ENCODE data around the gene MUTYH. TPM values are rescaled to one million over a fixed set of nuclear protein-coding genes. Genes with fewer than 3 reads are reported as not detected.

Gene MUTYH
- total RNA-seq, 1 donor from 2014 or later: 25.1 TPM

DNA sequence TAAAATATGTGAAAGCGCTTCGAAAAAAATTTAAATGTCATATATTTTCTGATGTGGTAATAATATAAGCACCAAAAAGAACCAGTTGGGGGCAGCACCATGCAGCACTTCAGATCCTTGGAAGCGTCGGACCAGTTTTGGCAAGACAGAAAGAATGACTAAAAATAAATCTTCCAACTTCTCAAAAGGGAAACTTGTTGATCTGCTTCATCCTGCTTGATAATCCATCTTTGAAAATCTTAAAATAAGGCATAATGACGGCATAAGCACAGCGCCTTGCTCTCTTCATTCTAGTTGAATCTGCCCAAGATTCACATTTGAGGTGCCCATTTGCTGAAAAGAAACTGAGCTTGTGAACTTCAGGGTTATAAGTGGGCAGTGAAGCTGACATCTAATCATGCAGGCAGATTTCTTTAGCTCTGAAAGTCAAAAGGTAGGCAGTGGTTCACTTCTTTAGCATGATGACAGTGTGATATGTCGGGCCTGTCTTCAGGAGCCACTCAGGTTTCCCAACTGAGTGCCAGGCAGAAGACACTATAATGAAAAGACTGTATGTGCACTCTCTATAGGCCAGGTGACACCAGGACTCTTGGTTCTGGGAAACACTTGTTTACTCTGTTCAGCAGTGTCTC is 19.8 kb upstream of the MUTYH start:
- TF ChIP-seq, protein P1, sequence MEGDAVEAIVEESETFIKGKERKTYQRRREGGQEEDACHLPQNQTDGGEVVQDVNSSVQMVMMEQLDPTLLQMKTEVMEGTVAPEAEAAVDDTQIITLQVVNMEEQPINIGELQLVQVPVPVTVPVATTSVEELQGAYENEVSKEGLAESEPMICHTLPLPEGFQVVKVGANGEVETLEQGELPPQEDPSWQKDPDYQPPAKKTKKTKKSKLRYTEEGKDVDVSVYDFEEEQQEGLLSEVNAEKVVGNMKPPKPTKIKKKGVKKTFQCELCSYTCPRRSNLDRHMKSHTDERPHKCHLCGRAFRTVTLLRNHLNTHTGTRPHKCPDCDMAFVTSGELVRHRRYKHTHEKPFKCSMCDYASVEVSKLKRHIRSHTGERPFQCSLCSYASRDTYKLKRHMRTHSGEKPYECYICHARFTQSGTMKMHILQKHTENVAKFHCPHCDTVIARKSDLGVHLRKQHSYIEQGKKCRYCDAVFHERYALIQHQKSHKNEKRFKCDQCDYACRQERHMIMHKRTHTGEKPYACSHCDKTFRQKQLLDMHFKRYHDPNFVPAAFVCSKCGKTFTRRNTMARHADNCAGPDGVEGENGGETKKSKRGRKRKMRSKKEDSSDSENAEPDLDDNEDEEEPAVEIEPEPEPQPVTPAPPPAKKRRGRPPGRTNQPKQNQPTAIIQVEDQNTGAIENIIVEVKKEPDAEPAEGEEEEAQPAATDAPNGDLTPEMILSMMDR (IDR thresholded peaks at IDR 0.05): peak; percentile 79
- no peaks in the 10 kb centered on the region for H3K36me3 Mint-ChIP-seq (ENCODE audit: unreplicated experiment)
- H3K4me1 Mint-ChIP-seq (ENCODE audit: unreplicated experiment): peaks cover 12% of the 10 kb centered on the region
- no peak overlapping the region for H3K4me3 Mint-ChIP-seq (ENCODE audit: unreplicated experiment)
- H3K27ac Mint-ChIP-seq (ENCODE audit: unreplicated experiment): peak overlapping the region; percentile 58
- no peaks in the 10 kb centered on the region for H3K27me3 Mint-ChIP-seq (ENCODE audit: unreplicated experiment)
- H3K9me3 Mint-ChIP-seq (ENCODE audit: unreplicated experiment): no peaks in the 10 kb centered on the region
- DNase-seq (ENCODE audit: extremely low spot score, unreplicated experiment): no peak

DNA sequence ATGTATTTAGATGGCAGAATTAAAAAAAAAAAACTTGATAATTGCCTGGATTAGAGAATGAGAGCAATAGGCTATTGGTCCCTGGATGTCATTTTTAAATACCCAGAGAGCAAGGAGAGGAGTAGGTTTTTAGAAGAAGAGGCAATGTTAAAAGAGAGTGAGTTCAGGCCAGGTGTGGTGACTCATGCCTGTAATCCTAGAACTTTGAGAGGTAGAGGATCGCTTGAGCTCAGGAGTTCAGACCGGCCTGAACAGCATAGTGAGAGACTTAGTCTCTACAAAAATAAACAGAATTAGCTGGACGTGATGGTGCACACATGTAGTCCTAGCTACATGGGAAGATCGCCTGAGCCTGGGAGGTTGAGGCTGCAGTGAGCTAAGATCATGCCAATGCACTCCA is 15.9 kb upstream of the MUTYH start:
- no peak for DNase-seq (ENCODE audit: extremely low spot score, unreplicated experiment)
- no peak overlapping the region for H3K4me3 Mint-ChIP-seq (ENCODE audit: unreplicated experiment)
- TF ChIP-seq, protein P1 (IDR thresholded peaks at IDR 0.05): no peak
- H3K9me3 Mint-ChIP-seq (ENCODE audit: unreplicated experiment): no peaks in the 10 kb centered on the region
- H3K27me3 Mint-ChIP-seq (ENCODE audit: unreplicated experiment): no peaks in the 10 kb centered on the region
- no peak overlapping the region for H3K27ac Mint-ChIP-seq (ENCODE audit: unreplicated experiment)
- H3K36me3 Mint-ChIP-seq (ENCODE audit: unreplicated experiment): no peaks in the 10 kb centered on the region
- peaks cover 10% of the 10 kb centered on the region for H3K4me1 Mint-ChIP-seq (ENCODE audit: unreplicated experiment)

DNA sequence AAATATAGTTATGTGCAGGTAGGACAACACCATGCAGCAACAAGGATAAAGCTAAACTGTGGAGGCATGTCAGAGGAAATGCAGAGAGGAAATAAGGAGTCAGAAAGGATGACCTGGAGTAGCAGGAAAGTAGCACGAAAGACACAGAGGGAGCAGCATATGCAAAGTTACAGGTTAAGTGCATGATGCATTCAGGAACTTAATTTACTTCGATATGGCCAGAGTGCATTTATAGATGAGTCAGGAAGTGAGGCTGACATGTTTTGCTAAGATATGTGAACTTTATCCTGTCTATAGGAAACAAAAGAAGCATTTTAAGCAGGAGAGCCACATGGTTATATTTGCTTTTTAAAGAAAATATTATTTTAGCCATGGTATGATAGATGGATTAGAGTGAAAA is 15.4 kb upstream of the MUTYH start:
- DNase-seq (ENCODE audit: extremely low spot score, unreplicated experiment): no peak
- Mint-ChIP-seq H3K4me1 (ENCODE audit: unreplicated experiment) (peaks cover 7% of the 10 kb centered on the region), H3K36me3 (ENCODE audit: unreplicated experiment) (no peaks in the 10 kb centered on the region), H3K9me3 (ENCODE audit: unreplicated experiment) (no peaks in the 10 kb centered on the region), H3K27ac (ENCODE audit: unreplicated experiment) (no peak overlapping the region), H3K4me3 (ENCODE audit: unreplicated experiment) (no peak overlapping the region), H3K27me3 (ENCODE audit: unreplicated experiment) (no peaks in the 10 kb centered on the region)
- TF ChIP-seq, protein P1 (IDR thresholded peaks at IDR 0.05): no peak

DNA sequence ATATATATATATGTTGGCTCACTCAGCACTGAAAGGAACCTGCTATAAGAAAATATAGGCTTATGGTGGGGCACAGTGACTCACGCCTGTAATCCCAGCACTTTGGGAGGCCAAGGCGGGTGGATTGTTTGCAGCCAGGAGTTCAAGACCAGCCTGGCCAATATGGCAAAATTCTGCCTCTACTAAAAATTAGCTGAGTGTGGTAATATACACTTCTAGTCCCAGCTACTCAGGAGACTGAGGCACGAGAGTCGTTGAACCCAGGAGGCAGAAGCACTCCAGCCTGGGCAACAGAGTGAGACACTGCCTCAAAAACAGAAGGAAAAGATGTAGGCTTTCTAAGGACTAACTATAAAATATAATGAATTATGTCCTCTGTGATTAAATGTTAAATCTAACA is 14.6 kb upstream of the MUTYH start:
- H3K27ac Mint-ChIP-seq (ENCODE audit: unreplicated experiment): no peak overlapping the region
- no peaks in the 10 kb centered on the region for H3K36me3 Mint-ChIP-seq (ENCODE audit: unreplicated experiment)
- H3K9me3 Mint-ChIP-seq (ENCODE audit: unreplicated experiment): no peaks in the 10 kb centered on the region
- H3K4me1 Mint-ChIP-seq (ENCODE audit: unreplicated experiment): peaks cover under 1% of the 10 kb centered on the region
- no peak overlapping the region for H3K4me3 Mint-ChIP-seq (ENCODE audit: unreplicated experiment)
- TF ChIP-seq, protein P1 (IDR thresholded peaks at IDR 0.05): no peak
- no peak for DNase-seq (ENCODE audit: extremely low spot score, unreplicated experiment)
- no peaks in the 10 kb centered on the region for H3K27me3 Mint-ChIP-seq (ENCODE audit: unreplicated experiment)

DNA sequence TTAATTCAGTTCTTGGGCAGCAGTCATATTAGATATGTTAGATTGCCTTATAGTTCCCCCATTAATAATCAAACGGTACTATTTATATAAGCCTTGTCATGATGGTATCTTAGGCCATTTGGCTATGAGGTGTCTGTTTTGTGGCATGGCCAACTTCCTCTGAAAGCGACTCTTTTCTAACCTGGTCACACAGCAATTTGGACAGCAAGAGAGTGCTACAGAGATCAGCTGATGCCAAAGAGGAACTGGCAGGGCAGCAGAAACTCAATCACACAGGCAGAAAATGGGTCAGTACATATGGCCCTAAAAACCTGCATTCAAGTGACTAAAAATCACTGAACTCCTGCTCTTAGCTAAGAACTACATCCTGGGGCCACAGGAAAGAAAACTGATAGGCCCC is 13.4 kb upstream of the MUTYH start:
- DNase-seq (ENCODE audit: extremely low spot score, unreplicated experiment): no peak
- Mint-ChIP-seq H3K36me3 (ENCODE audit: unreplicated experiment) (no peaks in the 10 kb centered on the region), H3K4me3 (ENCODE audit: unreplicated experiment) (no peak overlapping the region), H3K9me3 (ENCODE audit: unreplicated experiment) (no peaks in the 10 kb centered on the region), H3K27me3 (ENCODE audit: unreplicated experiment) (no peaks in the 10 kb centered on the region), H3K4me1 (ENCODE audit: unreplicated experiment) (no peaks in the 10 kb centered on the region), H3K27ac (ENCODE audit: unreplicated experiment) (no peak overlapping the region)
- TF ChIP-seq, protein P1 (IDR thresholded peaks at IDR 0.05): no peak

All from osteocyte (in vitro differentiated cells).